Mucosa of descending colon (tissue), 3 donors: Measurements from ENCODE around the gene UNC5CL. TPM values are rescaled to one million over a fixed set of nuclear protein-coding genes. Genes with fewer than 3 reads are reported as not detected.

Source experiments
- ATAC-seq: fragments of 200-7000 bp; cut with Tn5 transposase; one replicate; pipeline ENCODE4 v1.9.1; 2020; ENCODE audit warnings: mild to moderate bottlenecking, moderate library complexity
- DNase-seq, 3 donors: peaks; one replicate each; pipeline ENCODE4 v3.0.0-alpha.2; 2020
- H3K36me3 ChIP-seq: fragments of 200-600 bp; one replicate; pipeline ENCODE4 v1.8.0; 2021; ENCODE audit warnings: low read depth, mild to moderate bottlenecking
- H3K4me1 ChIP-seq: fragments of 200-600 bp; one replicate; pipeline ENCODE4 v1.8.0; 2021; ENCODE audit warnings: low read depth, mild to moderate bottlenecking
- H3K4me3 ChIP-seq: fragments of 200-600 bp; one replicate; pipeline ENCODE4 v1.8.0; 2021; ENCODE audit warnings: mild to moderate bottlenecking
- H3K9me3 ChIP-seq: fragments of 200-600 bp; one replicate; pipeline ENCODE4 v1.8.0; 2021; ENCODE audit warnings: mild to moderate bottlenecking
- CTCF ChIP-seq: fragments of 200-600 bp; IDR thresholded peaks from one replicate; pipeline ENCODE4 v1.8.0; 2022; ENCODE audit warnings: antibody characterized with exemption, mild to moderate bottlenecking
- intact Hi-C, 2 donors: fragments of 100-400 bp; cut with DNase I in 1 of 2; cut with micrococcal nuclease in 1 of 2; formaldehyde crosslinking; loops; one replicate each; pipeline versions ENCODE4 v1.11.0 to v1.11.1; 2022; cut with DNase I, micrococcal nuclease
- total RNA-seq, 3 donors: library from RNA; stranded (reverse); fragmentation: NEBNext Ultra II Directional in 2 of 3; extraction: Animal tissue kit (Norgen Biotek cat#: 25700) in 2 of 3; gene quantifications; one replicate each; pipeline versions ENCODE4 v1.2.1 to v1.2.4, GENCODE V29; 2021 to 2023
- donor health status: DM: no; HTN: no; CAD: no; lungs with moderate emphysema.
- donor health status: DM: no; HTN: no; CAD: no.
- donor health status: DM: no; HTN: yes; CAD: no.

Gene UNC5CL
- total RNA-seq, 3 donors from 2014 or later: 3.4 to 9.7 (median 7.4) TPM

DNA sequence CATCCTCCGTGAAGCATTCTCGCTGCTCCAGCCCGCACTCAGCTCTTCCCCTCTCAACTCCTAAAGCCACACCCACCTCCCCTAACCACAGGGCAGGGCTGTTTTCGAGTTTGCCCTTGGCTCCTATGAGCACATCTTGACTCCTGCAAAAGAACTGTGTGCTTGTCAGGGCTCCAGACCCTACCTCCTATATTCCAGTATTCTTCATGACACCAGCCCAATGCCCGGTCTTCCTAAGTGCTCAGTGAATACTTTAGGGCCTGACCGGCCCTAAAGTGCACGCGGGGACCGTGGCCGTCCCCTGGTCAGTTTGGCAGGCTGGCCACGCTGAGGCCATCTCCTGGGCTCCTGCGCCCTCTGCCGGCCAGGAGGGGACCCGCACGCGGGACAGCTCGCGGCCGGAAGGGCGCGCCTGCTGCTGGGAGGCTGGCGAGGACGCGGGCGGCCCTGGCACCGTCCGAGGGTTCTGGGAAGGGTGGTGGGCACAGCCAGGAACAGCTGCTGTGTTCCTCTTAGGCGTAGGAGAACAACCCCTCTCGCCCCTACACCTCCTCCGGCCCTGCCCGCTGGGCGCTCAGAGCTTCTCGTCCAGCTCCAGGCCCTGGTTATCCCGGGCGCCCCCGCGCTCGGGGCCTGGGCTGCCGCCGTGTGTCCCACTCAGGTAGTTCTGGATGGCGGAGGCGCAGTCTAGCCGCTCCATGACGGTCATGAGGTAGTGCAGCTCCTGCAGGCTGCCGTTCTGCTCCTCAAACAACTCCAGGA lies 11.0 kb downstream of the UNC5CL start:
- intact Hi-C loops: loop anchor here in 1 of 2 donors (10.0 kb wide), 1 partner anchor 133 kb away; no protein-coding TSS in a partner anchor
- peak; percentile 99 for TF ChIP-seq CTCF
- Histone ChIP-seq H3K9me3 (no peaks in the 10 kb centered on the region), H3K4me3 (no peak overlapping the region), H3K4me1 (peaks cover 6% of the 10 kb centered on the region), H3K36me3 (no peaks in the 10 kb centered on the region)
- ATAC-seq (peak; percentile 98), DNase-seq (peak; percentile 85 to 94 (median 92))

DNA sequence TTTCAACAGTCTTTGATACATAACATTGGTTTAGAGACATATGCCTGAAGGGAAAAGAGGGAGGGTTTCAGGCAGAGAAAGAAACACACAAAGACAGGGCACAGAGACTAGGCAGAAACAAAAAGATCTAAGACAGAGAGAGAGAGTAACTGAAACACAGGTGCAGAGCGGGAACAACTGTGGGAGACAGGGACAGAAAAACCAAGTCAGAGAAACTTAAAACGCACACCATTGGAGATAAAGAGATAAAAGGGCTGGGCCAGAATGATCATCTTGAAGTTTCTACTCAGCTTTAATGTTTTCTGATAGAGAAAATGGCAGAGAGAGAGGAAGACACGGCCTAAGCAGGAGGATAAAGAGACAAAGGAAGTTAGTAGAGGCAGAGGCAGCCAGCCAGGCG lies 11.8 kb downstream of the UNC5CL start:
- DNase-seq (no peak), ATAC-seq (no peak)
- H3K36me3 ChIP-seq: no peaks in the 10 kb centered on the region
- peaks cover 6% of the 10 kb centered on the region for H3K4me1 ChIP-seq
- intact Hi-C loops: loop anchor here in 1 of 2 donors (10.0 kb wide), 1 partner anchor 132 kb away; no protein-coding TSS in a partner anchor
- H3K4me3 ChIP-seq: no peak overlapping the region
- no peaks in the 10 kb centered on the region for H3K9me3 ChIP-seq
- no peak for TF ChIP-seq CTCF

DNA sequence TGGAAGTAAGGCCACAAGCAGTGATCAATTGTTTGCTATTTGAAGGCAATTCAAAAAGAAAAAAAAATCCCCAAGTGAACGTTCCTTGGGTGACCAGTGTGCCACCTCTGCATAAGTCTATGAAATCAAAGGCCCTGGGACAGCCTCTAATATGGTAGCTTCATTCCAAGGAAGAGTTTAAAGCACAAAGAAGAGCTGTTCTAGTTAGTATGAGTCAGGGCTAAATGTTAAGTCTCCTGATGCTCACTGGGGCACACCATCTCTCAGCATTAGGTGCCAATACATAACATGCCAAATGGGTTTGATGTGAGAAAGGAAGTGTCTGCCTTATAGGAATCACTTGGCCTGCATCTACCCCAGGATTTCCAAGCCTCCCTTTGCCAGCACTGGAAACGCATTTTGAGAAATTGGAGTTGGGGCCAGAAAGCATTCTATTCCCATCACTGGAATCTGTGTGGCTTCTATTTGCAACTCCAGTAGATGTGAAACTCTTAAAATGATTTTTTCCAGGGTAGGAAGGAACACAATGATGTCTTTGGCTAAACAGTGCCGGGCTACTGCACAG lies 13.0 kb downstream of the UNC5CL start:
- intact Hi-C loops: loop anchor here in 1 of 2 donors (10.0 kb wide), 1 partner anchor 131 kb away; no protein-coding TSS in a partner anchor
- H3K4me1 ChIP-seq: peaks cover 6% of the 10 kb centered on the region
- H3K36me3 ChIP-seq: no peaks in the 10 kb centered on the region
- H3K9me3 ChIP-seq: no peaks in the 10 kb centered on the region
- H3K4me3 ChIP-seq: no peak overlapping the region
- DNase-seq (no peak), ATAC-seq (no peak)
- no peak for TF ChIP-seq CTCF

DNA sequence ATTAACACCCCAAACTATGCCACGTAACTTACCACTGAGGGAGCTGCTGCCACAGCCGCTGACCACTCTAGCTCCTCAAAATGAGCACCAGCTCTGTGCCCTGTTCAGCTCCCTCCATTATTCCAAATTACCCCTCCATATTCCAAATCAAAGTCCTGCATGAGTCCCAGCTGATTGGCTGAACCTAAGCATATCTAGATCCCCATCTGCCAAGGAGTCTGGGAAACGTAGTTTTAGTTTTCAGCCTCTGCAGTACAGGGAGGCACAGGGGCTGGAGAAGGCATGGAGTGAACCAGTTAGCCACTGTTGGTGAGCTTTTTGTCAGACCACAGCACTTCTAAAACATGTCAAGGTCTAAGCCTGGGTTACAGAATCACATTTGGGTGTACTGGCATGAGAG lies 15.9 kb downstream of the UNC5CL start:
- no peak for TF ChIP-seq CTCF
- intact Hi-C loops: loop anchor here in 1 of 2 donors (10.0 kb wide), 1 partner anchor 128 kb away; no protein-coding TSS in a partner anchor
- DNase-seq (no peak), ATAC-seq (no peak)
- Histone ChIP-seq H3K9me3 (no peaks in the 10 kb centered on the region), H3K4me1 (peaks cover 6% of the 10 kb centered on the region), H3K4me3 (no peak overlapping the region), H3K36me3 (no peaks in the 10 kb centered on the region)

GRCh38 chr6:41022294-41022693 lies 16.7 kb downstream of the UNC5CL start:
- no peak for TF ChIP-seq CTCF
- no peak for ATAC-seq
- no peaks in the 10 kb centered on the region for H3K9me3 ChIP-seq
- no peak overlapping the region for H3K4me3 ChIP-seq
- H3K36me3 ChIP-seq: no peaks in the 10 kb centered on the region
- no peaks in the 10 kb centered on the region for H3K4me1 ChIP-seq
- intact Hi-C loops: loop anchor here in 1 of 2 donors (10.0 kb wide), 1 partner anchor 127 kb away; no protein-coding TSS in a partner anchor
- peak in 1 of 3 donors; percentile 33 for DNase-seq
